SK-N-DZ (cell line): ENCODE measurements around the gene GOLPH3.
"Not testable (repeated sequence)": the region's sequence is repeated elsewhere in the genome, so short reads cannot be mapped to it uniquely, and the experiment has no call there.

ENCODE experiments used
- DNase-seq: peaks from one replicate; pipeline ENCODE4 v3.0.0-alpha.2; 2015; ENCODE audit warnings: low spot score

GOLPH3 gene

DNA sequence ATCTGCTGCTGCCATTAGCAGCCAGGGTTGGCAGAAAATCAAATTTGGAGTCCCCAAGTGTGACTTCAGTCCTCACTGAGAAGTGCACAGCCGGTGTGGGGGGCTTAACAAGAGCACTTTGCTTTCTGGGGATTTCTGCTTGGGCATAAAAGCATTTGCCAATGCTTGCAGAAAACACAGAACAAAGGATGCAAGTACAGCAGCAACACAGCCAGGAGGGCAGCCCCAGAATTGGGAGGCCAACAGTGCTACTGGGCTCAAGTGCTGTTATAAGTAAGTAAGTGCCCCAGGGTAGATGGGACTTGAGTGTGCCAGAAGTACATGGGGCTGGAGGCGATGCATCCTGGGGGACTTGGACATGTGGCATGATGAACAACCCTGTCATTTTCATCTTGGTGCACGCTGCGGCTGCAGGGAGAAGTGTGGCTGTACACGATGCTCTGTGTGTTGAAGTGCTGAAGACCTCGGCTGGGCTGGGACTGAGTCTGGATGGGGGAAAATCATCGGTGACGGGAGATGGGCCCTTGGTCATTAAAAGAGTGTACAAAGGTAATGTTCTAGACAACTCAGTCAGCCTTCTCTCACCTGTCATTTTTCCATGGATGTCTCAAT lies 73.3 kb downstream of the GOLPH3 start:
- DNase-seq = no peak

DNA sequence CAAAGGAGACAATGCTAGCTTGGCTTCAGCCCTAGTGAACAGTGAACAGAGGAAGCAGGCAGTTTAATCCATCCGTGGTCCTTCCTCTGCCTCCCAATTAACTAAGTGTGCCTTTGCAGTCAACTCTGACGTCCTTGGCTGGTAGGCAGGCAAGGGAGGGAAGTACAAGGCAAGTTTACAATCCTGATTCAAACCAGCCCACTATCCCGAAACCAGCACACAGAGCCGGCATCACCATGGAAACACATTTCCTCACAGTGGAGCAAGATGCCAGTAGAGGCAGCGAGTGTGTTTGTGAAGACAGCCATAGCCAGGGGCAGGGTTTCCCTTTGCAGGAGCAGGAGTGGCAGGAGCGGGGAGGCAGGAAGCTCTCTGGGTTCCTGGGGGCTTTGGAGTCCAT lies 73.9 kb downstream of the GOLPH3 start:
- peak; percentile 18 for DNase-seq

DNA sequence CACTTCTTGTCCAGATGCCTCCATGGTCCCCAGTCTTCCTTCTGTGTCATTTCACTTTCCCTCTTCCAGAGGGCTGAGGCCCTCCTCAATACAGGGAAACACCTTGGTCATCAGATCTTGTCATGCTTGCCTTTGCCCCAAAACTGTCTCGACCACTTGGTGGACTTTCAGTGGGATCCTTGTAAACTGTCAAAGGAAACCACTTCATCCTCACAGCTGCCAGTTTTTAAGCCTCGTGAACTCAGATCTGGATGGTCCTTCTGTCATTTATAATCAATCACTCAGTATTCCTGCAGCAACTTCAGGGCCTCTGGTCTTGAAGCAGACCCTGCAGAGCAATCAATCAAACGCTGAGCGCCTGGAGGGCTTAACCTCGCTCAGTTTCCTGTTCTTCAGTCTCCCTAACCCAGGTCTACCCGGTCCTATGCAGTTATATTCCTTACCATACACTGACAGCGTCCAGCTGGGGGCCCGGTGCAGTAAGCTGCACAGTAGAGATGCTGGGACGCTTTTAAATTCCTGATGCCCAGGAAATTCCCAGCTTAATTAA lies 74.6 kb downstream of the GOLPH3 start:
- DNase-seq = peak; percentile 17

GRCh38 chr5:32098890-32099310 lies 75.2 kb downstream of the GOLPH3 start:
- no peak for DNase-seq

- DNase-seq = no peak
Measured at GRCh38 chr5:32098291-32098690, 75.8 kb downstream of the GOLPH3 start.

GRCh38 chr5:32096891-32097595 lies 77.1 kb downstream of the GOLPH3 start:
- no peak for DNase-seq

GRCh38 chr5:32095261-32095671 lies 78.9 kb downstream of the GOLPH3 start:
- DNase-seq = no peak

- DNase-seq = no peak
Measured at GRCh38 chr5:32094691-32095090, 79.4 kb downstream of the GOLPH3 start.

DNA sequence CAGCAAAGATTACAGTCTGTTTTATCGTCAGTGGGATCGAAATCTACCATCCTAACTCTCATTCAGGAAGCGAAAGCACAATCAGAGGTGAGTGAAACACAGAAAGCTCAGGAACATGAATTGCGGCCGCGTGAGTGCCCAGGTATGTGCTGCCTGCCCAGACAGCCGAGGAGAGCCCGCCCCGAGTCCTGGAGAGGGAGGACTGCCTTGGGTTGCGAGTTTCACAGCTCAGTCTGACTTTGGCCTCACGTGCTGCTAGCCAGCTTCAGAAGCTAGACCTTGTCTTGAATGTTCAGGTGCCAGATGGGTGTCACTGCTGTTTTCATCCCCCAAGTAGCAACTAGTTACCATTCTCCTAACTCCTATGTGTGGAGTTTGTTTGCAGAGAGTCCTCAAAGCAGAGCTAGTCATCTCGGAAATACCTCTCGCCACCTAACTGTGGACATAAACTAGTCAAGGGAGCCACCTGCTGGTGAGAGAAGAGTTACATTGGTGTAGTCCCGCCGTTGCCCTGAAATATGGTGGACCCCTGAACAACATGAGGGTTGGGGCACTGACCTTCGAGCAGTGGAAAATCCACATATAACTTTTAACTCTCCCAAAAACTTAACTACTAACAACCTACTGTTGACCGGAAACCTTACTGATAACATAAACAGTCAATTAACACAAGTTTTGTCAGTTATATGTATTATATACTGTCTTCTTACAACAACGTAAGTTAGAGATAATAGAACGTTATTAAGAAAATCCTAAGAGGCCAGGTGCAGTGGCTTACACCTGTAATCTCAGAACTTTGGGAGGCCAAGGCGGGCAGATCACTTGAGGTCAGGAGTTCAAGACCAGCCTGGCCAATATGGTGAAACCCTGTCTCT lies 80.9 kb downstream of the GOLPH3 start:
- DNase-seq = peak; percentile 78

DNA sequence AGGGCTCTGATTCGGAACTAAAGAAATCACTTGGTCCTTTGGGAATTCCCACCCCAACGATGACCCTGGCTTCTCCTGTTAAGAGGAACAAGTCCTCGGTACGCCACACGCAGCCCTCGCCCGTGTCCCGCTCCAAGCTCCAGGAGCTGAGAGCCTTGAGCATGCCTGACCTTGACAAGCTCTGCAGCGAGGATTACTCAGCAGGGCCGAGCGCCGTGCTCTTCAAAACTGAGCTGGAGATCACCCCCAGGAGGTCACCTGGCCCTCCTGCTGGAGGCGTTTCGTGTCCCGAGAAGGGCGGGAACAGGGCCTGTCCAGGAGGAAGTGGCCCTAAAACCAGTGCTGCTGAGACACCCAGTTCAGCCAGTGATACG lies 83.4 kb downstream of the GOLPH3 start:
- no peak for DNase-seq

DNA sequence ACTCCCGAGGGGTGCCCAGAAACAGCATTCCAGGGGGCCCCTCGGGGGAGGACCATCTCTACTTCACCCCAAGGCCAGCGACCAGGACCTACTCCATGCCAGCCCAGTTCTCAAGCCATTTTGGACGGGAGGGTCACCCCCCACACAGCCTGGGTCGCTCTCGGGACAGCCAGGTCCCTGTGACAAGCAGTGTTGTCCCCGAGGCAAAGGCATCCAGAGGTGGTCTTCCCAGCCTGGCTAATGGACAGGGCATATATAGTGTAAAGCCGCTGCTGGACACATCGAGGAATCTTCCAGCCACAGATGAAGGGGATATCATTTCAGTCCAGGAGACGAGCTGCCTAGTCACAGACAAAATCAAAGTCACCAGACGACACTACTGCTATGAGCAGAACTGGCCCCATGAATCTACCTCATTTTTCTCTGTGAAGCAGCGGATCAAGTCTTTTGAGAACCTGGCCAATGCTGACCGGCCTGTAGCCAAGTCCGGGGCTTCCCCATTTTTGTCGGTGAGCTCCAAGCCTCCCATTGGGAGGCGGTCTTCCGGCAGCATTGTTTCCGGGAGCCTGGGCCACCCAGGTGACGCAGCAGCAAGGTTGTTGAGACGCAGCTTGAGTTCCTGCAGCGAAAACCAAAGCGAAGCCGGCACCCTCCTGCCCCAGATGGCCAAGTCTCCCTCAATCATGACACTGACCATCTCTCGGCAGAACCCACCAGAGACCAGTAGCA lies 83.9 kb downstream of the GOLPH3 start:
- no peak for DNase-seq

- DNase-seq = no peak
Measured at GRCh38 chr5:32089146-32090000, 84.7 kb downstream of the GOLPH3 start.

GRCh38 chr5:32088214-32088613 lies 85.9 kb downstream of the GOLPH3 start:
- no peak for DNase-seq

GRCh38 chr5:32087086-32088082 lies 86.7 kb downstream of the GOLPH3 start:
- DNase-seq = no peak

GRCh38 chr5:32083981-32084430 lies 90.1 kb downstream of the GOLPH3 start:
- no peak for DNase-seq

- no peak for DNase-seq
Measured at GRCh38 chr5:32082701-32083100, 91.4 kb downstream of the GOLPH3 start.

DNA sequence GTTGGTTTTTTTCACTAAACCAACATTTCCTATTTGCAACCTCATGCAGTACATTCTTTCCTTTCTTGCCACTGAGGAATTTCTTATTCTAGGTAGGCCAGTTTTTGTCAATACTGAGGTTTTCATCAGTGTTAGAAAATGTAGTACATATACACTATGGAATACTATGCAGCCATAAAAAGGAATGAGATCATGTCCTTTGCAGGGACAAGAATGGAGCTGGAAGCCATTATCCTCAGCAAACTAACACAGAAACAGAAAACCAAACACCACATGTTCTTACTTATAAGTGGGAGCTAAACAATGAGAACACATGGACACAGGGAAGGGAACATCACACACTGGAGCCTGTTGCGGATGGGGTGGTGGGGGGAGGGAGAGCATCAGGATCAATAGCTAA lies 93.6 kb downstream of the GOLPH3 start:
- DNase-seq = not testable (repeated sequence)

GRCh38 chr5:32078855-32079254 lies 95.3 kb downstream of the GOLPH3 start:
- DNase-seq = not testable (repeated sequence)
